KMS-11 (cell line): ENCODE data around the gene SPIB.
"Not testable (repeated sequence)": the region's sequence is repeated elsewhere in the genome, so short reads cannot be mapped to it uniquely, and the experiment has no call there.

Experiments used
- H2AFZ ChIP-seq: fragments of 200-600 bp; sonication (generic); 2 replicates; pipeline ENCODE4 v1.6.1; 2016; ENCODE audit warnings: antibody characterized with exemption, mixed run types, low read depth
- H3K27ac ChIP-seq: fragments of 200-600 bp; sonication (generic); 2 replicates; pipeline ENCODE4 v1.6.1; 2016; ENCODE audit warnings: mild to moderate bottlenecking, mixed run types
- H3K27me3 ChIP-seq: fragments of 200-600 bp; sonication (generic); 2 replicates; pipeline ENCODE4 v1.6.1; 2017; ENCODE audit warnings: mild to moderate bottlenecking, low read depth, mixed run types, moderate library complexity; ENCODE audit not compliant: insufficient read depth
- H3K36me3 ChIP-seq: fragments of 200-600 bp; sonication (generic); 2 replicates; pipeline ENCODE4 v1.6.1; 2017; ENCODE audit warnings: mild to moderate bottlenecking, mixed run types; ENCODE audit not compliant: insufficient read depth
- H3K4me1 ChIP-seq: fragments of 200-600 bp; sonication (generic); 2 replicates; pipeline ENCODE4 v1.6.1; 2016; ENCODE audit warnings: mild to moderate bottlenecking, low read depth, mixed run types; ENCODE audit not compliant: poor library complexity, severe bottlenecking
- H3K4me2 ChIP-seq: fragments of 200-600 bp; sonication (generic); 2 replicates; pipeline ENCODE4 v1.7.0; 2016; ENCODE audit warnings: mild to moderate bottlenecking, mixed run types
- H3K4me3 ChIP-seq: fragments of 200-600 bp; sonication (generic); IDR thresholded peaks from 2 replicates; pipeline ENCODE4 v1.6.1; 2017; ENCODE audit warnings: low read depth, low read length, mixed read lengths; ENCODE audit not compliant: insufficient read depth
- H3K79me2 ChIP-seq: fragments of 200-600 bp; sonication (generic); 2 replicates; pipeline ENCODE4 v1.6.1; 2016; ENCODE audit warnings: low read depth, mixed run types; ENCODE audit not compliant: insufficient read depth
- H3K9ac ChIP-seq: fragments of 200-600 bp; sonication (generic); 2 replicates; pipeline ENCODE4 v1.6.1; 2016; ENCODE audit warnings: mild to moderate bottlenecking, mixed run types
- H4K20me1 ChIP-seq: fragments of 200-600 bp; sonication (generic); 2 replicates; pipeline ENCODE4 v1.6.1; 2016; ENCODE audit warnings: mild to moderate bottlenecking, mixed run types; ENCODE audit not compliant: insufficient read depth
- CTCF ChIP-seq: fragments of 200-600 bp; sonication (generic); conservative IDR thresholded peaks from 2 replicates; pipeline ENCODE4 v1.6.1; 2017; ENCODE audit warnings: low read depth, mild to moderate bottlenecking, antibody characterized with exemption, low read length, moderate library complexity, mixed read lengths

The SPIB gene

GRCh38 chr19:50435221-50435620, 16.5 kb downstream of the SPIB start:
- Histone ChIP-seq H3K4me3 (no peak overlapping the region), H3K4me2 (no peak overlapping the region), H3K9ac (no peak overlapping the region), H3K36me3 (no peaks in the 10 kb centered on the region), H3K4me1 (peaks cover 23% of the 10 kb centered on the region), H3K27ac (no peak overlapping the region), H3K79me2 (no peaks in the 10 kb centered on the region), H2AFZ (no peak overlapping the region), H4K20me1 (no peaks in the 10 kb centered on the region), H3K27me3 (peaks cover 70% of the 10 kb centered on the region)
- no peak for TF ChIP-seq CTCF

DNA sequence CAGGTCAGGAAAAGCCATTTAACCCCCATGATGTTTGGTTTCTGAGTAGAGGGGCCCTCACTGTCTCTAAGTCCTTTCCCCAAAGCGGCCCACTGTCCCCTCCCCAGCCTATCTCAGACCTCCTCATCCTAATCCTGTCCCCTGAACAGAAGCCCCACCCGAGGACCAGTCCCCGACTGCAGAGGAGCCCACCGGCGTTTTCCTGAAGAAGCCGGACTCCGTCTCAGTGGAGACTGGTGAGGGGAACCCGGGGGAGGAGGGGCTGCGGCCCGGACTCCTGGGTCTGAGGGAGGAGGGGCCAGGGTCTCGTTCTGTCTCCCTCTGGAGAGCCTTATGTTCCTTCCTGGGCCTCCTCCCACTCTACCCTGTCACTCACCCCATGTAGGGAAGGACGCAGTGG, 16.9 kb downstream of the SPIB start:
- no peak overlapping the region for H3K4me3 ChIP-seq
- no peaks in the 10 kb centered on the region for H3K79me2 ChIP-seq
- peaks cover 70% of the 10 kb centered on the region for H3K27me3 ChIP-seq
- no peak overlapping the region for H3K27ac ChIP-seq
- no peak overlapping the region for H3K9ac ChIP-seq
- no peaks in the 10 kb centered on the region for H3K36me3 ChIP-seq
- H2AFZ ChIP-seq = no peak overlapping the region
- H3K4me1 ChIP-seq = peaks cover 23% of the 10 kb centered on the region
- H4K20me1 ChIP-seq = no peaks in the 10 kb centered on the region
- no peak for TF ChIP-seq CTCF
- no peak overlapping the region for H3K4me2 ChIP-seq

DNA sequence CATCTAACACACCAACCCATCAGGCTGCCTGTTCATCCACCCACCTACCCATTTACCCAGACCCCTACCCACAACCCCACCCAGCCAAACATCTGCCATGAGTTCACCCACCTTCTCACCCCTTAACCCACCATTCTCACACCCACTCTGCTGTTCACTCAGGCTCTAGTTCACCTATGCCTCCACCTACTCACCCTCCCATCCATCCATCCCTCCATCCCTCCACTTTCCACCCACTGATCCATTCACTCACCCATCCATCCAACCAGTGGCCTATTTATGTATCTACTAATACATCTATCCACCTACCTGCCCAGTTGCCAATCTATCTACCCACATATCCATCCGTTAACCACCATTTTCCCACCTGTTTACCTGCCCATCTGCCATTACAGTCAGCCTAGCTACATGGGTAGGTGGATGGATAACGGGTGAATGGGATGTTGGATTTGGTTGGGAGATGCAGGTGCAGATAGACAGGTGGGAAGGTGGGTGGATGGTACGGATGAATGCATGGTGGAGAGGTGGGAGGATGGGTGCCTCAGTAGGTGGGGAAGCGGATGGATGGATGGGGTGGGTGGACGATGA, 19.2 kb downstream of the SPIB start:
- Histone ChIP-seq H3K27me3 (peaks cover 83% of the 10 kb centered on the region), H3K79me2 (no peaks in the 10 kb centered on the region), H3K4me3 (no peak overlapping the region), H3K4me2 (no peak overlapping the region), H3K4me1 (peaks cover 11% of the 10 kb centered on the region), H3K9ac (no peak overlapping the region), H4K20me1 (no peaks in the 10 kb centered on the region), H2AFZ (no peak overlapping the region), H3K27ac (no peak overlapping the region), H3K36me3 (no peaks in the 10 kb centered on the region)
- TF ChIP-seq CTCF = no peak

- not testable (repeated sequence) for H3K79me2 ChIP-seq, H4K20me1 ChIP-seq, H3K9ac ChIP-seq, H3K27ac ChIP-seq, H3K4me2 ChIP-seq, H3K4me1 ChIP-seq, H3K36me3 ChIP-seq, H2AFZ ChIP-seq, H3K4me3 ChIP-seq
- peaks cover 82% of the 10 kb centered on the region for H3K27me3 ChIP-seq
Measured at GRCh38 chr19:50439130-50439529, 20.4 kb downstream of the SPIB start.

DNA sequence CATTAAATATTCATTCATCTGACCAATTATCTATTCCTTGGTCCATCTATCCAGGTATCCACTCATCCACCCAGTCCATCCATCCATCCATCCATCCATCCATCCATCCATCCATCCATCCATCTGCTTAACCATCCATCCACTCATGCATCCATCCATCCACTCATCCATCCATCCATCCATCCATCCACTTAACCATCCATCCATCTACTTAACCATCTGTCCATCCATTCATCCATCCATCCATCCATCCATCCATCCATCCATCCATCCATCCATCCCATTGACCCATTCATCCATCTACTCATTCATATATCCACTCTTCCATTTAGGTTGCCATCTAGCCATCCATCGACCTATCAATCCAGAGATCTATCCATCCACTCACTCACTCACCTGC, 25.3 kb downstream of the SPIB start:
- Histone ChIP-seq H3K79me2 (no peaks in the 10 kb centered on the region), H3K4me3 (no peak overlapping the region), H3K4me2 (no peak overlapping the region), H3K36me3 (no peaks in the 10 kb centered on the region), H3K27me3 (peaks cover 86% of the 10 kb centered on the region), H4K20me1 (no peaks in the 10 kb centered on the region), H3K4me1 (peaks cover 2% of the 10 kb centered on the region), H2AFZ (no peak overlapping the region), H3K9ac (no peak overlapping the region), H3K27ac (no peak overlapping the region)
- TF ChIP-seq CTCF = no peak
